Stimulated activated CD8-positive, alpha-beta memory T cell treated with anti-CD3 and anti-CD28 coated beads, Interleukin-15, amount 100 ng/mL, for 4 hours (primary cell): ENCODE results near the gene HIVEP3.

ENCODE experiments used
- DNase-seq, 2 donors: peaks; one replicate each; pipeline ENCODE4 v3.0.0-alpha.2; 2020; ENCODE audit warnings: low read depth in 2 of 2

Gene HIVEP3

GRCh38 chr1:41519667-41520066 lies 399.1 kb downstream of the HIVEP3 start:
- no peak for DNase-seq

- no peak for DNase-seq
Measured at GRCh38 chr1:41518471-41518870, 400.3 kb downstream of the HIVEP3 start.

GRCh38 chr1:41517062-41517438 lies 401.7 kb downstream of the HIVEP3 start:
- no peak for DNase-seq

- peak in 1 of 2 donors; percentile 31 for DNase-seq
Measured at GRCh38 chr1:41516168-41517061, 402.3 kb downstream of the HIVEP3 start.

GRCh38 chr1:41515778-41516167 lies 402.9 kb downstream of the HIVEP3 start:
- no peak for DNase-seq

- DNase-seq = no peak
Measured at GRCh38 chr1:41515131-41515678, 403.5 kb downstream of the HIVEP3 start.

- DNase-seq = no peak
Measured at GRCh38 chr1:41514381-41514780, 404.3 kb downstream of the HIVEP3 start.

GRCh38 chr1:41513383-41513735 lies 405.4 kb downstream of the HIVEP3 start:
- no peak for DNase-seq

- no peak for DNase-seq
Measured at GRCh38 chr1:41512701-41513382, 405.9 kb downstream of the HIVEP3 start.

GRCh38 chr1:41511239-41511540 lies 407.5 kb downstream of the HIVEP3 start:
- DNase-seq = no peak

- no peak for DNase-seq
Measured at GRCh38 chr1:41510531-41511238, 408.0 kb downstream of the HIVEP3 start.

GRCh38 chr1:41509270-41509671 lies 409.5 kb downstream of the HIVEP3 start:
- DNase-seq = no peak

- no peak for DNase-seq
Measured at GRCh38 chr1:41508290-41508689, 410.4 kb downstream of the HIVEP3 start.

GRCh38 chr1:41507836-41508235 lies 410.9 kb downstream of the HIVEP3 start:
- DNase-seq = no peak

- no peak for DNase-seq
Measured at GRCh38 chr1:41507110-41507720, 411.5 kb downstream of the HIVEP3 start.

GRCh38 chr1:41504114-41505035 lies 414.3 kb downstream of the HIVEP3 start:
- no peak for DNase-seq

GRCh38 chr1:41503538-41504113 lies 415.1 kb downstream of the HIVEP3 start:
- no peak for DNase-seq

- DNase-seq = no peak
Measured at GRCh38 chr1:41502912-41503311, 415.8 kb downstream of the HIVEP3 start.

GRCh38 chr1:41501581-41501980 lies 417.1 kb downstream of the HIVEP3 start:
- DNase-seq = no peak

- no peak for DNase-seq
Measured at GRCh38 chr1:41500781-41501518, 417.8 kb downstream of the HIVEP3 start.
